Left renal cortex interstitium (tissue), 4 donors: ENCODE data around the gene TP73. TPM values are rescaled to one million over a fixed set of nuclear protein-coding genes. Genes with fewer than 3 reads are reported as not detected.

Experiments used
- DNase-seq, 4 donors: peaks; one replicate each; pipeline ENCODE4 v3.0.0-alpha.2; 2013; ENCODE audit warnings: low read depth in 4 of 4, low spot score in 2 of 4, missing footprints in 1 of 4
- polyA plus RNA-seq, 4 donors: library from polyadenylated mRNA; unstranded; fragments of 120-200 nt; gene quantifications; one replicate each; pipeline ENCODE4 v1.2.1, GENCODE V29; 2013; ENCODE audit not compliant: insufficient read length in 4 of 4

The TP73 gene
- polyA plus RNA-seq = 1 to 10 TPM in 1 of 4 donors, under 1 TPM in 3; 0.51 to 1.4 (median 0.67) TPM

DNA sequence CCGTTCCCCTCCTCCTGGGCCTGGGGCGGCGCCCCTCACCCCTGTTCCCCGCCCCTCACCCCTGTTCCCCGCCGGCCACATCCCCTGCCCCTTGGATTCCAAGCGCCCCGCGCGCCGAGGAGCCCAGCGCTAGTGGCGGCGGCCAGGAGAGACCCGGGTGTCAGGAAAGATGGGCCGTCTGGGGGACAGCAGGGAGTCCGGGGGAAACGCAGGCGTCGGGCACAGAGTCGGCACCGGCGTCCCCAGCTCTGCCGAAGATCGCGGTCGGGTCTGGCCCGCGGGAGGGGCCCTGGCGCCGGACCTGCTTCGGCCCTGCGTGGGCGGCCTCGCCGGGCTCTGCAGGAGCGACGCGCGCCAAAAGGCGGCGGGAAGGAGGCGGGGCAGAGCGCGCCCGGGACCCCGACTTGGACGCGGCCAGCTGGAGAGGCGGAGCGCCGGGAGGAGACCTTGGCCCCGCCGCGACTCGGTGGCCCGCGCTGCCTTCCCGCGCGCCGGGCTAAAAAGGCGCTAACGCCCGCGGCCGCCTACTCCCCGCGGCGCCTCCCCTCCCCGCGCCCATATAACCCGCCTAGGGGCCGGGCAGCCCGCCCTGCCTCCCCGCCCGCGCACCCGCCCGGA, at the start of gene TP73:
Gene TP73 (plus strand): TSS at position 587 of the 618 bp plus-strand sequence. CDS start 29,850 bp downstream, outside the sequence.
- no peak for DNase-seq

- no peak for DNase-seq
Observed at GRCh38 chr1:3603156-3603555, 49.2 kb upstream of the TP73 start.

DNA sequence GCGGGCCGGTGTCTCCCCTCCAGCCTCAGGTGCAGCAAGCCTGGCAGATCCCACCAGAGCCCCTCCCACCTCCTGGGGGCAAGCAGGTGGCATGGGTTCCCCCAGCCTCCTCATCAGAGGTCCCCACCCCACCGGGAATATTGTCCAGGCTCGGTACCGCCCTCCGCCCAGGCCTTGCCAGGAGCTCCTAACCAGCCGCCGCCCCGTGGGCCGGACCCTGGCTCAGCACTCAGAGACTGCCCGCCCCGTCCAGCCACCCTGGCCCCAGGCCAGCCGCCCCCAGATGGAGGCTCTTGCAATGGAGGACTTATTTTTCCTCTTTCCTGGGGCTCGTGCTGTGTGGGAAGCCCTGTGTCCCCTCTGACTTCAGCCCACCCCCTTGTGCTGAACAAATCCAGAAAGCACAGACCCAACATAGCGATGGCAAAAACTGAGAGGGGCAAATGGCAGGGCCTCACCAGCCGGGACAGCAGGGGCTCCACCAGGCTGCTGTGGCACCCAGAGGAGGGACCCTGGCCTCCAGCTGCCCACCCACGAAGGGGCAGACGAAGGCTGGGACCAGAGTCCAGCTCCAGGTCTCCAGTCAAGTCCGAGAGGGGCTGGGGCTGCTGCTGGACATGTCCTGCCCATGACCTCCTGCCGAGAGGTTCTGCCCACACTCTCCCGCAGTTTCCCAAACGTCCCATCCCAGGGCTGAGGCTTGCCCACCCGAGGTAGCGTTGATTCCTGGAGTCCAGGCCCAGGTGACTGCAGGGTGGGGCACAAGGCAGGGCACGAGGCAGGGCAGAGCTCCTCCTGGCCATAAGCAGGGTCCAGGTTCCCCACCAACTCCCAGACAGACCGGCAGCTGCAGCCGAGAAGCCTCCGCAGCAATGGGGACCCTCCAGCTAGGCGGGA, 48.5 kb upstream of the TP73 start:
- no peak for DNase-seq

- DNase-seq = no peak
Observed at GRCh38 chr1:3604468-3604974, 47.8 kb upstream of the TP73 start.

- no peak for DNase-seq
Observed at GRCh38 chr1:3604997-3605823, 47.1 kb upstream of the TP73 start.

GRCh38 chr1:3606779-3607702, 45.3 kb upstream of the TP73 start:
- no peak for DNase-seq

DNA sequence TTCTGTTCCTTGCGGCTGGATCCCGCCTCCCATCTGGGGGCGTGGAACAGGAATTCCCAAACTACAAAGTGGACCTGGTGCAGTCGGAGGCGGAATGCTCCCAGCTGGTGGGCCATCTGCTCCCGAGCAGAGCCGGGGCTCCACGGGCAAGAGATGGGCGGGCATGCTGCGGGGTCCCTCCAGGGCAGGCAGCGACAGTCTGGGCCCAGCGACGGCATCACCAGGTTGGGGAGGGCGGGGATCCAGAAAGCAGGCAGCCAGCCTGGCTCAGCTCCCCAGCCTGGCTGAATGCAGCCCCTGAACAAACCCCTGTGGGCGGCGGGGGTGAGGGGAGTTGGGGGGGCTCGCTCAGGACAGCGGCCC, 44.6 kb upstream of the TP73 start:
- DNase-seq = no peak

DNA sequence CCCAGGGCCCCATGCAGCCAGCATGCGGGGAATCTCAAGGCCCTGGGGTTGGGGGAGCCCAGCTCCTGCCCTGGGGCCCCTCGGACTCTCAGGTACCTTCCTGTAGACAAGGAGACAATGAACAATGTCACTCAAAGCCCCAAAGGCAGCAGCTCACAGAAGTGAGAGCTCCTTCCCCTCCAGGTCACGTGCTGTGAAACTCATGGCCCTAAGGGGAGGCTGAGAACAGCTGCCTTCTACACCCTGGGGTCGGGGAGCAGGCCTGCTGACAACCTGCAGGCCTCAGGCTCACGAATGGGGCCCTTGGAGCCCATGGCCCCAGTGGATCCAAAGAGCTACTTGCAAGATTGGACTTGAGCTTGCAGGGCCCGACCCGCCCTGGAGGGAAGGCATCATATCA, 44.2 kb upstream of the TP73 start:
- no peak for DNase-seq

DNA sequence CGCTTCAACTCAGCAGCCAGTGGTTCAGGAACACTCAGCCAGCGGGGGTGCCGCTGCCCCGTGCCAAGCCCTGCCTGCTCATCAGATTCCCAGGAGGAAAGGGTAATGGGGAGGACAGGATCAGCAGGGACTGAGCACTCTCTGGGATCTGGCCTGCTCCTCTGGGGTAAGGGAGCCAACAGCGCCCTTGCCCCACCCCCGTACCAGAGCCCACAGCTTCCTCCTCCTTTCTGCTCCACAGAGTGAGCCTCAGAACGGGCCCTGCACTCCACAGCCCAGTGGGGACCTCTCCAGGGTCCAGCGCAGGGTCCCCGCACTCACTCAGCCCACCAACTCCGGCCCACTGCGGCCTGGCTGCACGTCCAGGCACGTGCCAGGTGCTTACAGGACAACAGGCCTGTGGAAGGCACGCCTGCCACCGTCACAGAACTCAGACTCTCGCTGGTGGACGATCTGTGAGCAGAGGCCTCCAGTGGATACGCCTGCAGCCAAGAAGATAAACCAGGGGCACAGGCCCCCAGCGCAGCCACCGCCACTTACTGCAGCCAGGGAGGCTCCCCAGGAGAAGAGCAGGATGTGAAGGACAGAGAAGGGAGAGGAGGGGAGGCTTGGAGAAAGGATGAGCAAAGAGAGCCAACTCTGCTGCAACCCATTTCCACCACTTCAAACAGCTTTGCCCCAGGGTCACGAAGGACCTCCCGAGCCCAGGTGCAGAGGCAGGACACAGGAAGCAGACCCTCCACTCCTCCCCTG, 43.1 kb upstream of the TP73 start:
- no peak for DNase-seq

DNA sequence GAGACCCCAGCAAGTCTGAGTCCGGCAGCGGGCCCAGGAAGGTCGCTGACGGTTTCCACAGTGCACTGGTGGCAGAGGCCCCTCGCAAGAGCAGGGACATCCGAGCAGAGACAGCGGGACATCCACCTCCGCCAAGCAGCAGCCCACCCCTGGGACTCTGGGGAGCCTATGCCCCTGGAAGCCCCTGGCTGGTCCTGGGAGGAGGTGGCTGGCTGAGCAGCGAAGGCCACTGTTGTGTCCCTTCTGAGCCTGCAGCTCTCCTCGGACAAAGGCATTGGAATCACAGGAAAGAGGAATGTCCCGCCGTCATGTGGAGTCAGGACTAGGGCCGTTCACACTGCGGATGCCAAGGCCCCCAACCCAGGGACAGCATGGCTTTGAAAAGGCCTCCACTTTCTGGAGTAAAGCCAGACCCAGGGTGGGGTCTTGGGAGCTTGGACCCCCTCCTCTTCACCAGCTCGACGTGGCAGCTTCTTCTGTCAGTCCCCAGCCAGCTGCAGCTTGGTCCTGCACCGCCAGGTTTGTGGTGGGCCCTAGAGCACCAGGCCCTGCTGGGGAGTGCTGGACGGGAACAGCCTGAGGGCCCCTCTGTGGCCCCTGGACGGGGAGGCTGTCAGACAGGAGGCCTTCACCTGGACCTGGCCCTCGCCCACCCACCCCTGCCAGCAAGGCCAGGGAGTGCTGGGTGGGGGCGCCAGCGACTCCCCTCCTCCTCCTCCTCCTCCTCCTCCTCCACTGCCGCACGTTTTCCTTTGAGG, 42.4 kb upstream of the TP73 start:
- DNase-seq = no peak

DNA sequence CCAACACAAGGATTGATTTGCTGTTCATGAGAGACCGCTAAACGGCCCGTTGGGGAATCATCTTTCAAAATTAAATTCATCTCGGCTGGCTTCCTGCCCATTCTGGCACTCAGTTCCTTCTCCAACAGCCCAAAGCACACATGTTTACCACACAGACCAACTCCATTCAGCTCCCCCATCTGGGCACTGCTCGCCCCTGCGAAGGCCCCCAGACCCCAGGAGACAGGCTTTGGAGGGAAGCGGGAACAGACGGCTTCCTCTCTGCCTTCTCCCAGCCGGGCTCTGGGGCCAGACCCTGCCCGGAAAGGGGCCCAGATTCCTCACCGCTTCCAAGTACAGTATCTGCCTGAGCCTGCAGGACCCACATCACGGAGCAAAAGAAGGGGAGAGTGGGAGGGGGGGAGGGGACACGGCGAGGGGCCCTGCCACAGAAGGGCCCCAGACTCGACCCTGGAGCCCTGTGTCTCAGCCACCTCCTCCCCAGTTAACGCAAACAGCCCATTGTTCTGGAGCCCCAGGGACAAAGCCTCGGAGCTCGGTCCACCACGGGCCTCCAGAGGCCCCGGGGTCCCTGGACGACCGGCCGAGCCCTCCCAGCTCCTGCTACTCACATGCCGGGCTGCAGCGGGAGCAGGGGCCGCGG, 41.7 kb upstream of the TP73 start:
- no peak for DNase-seq

- DNase-seq = no peak
Observed at GRCh38 chr1:3611170-3612019, 40.9 kb upstream of the TP73 start, which contains the start of gene MEGF6. MEGF6 (minus strand) TSS chr1:3611508; CDS start chr1:3611268, 240 bp downstream.

DNA sequence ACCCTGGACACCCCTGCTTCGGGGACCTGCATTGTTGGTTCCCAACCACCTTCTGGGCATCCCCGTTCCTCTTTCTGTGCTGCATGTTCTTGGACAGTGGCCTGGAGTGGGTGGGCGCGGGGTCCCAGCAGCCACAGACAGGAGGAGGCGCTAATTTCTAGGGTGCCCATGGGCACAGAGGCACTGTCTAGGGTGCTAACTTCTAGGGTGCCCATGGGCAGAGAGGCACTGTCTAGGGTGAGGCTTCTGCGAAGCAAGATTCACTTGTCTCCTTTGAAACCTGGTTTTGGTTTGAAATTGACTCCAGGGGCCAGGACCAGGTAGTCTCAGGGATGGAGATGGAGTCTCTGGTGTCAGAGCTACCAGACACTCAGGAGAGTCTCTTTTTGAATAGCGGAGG, 40.2 kb upstream of the TP73 start:
- no peak for DNase-seq

GRCh38 chr1:3614755-3615742, 37.3 kb upstream of the TP73 start:
- no peak for DNase-seq

DNA sequence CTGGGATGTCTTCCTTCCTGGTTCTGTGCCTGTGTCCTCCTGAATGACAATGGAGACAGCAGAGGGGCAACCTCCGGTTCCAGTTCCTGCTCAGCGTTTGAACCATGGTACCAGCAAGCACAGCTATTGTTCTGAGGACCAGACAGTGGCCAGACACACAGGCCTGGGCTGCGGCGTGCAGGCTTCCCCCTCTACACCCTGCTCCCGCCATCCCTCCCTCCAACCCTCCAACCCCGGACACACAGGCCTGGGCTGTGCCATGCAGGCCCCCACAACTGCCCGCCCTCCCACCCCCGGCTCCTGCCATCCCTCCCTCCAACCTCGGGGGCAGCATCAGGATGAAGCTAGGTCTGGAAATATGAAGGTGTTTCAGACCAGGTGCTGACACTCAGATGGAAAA, 35.5 kb upstream of the TP73 start:
- no peak for DNase-seq
